Measurements from ENCODE around the gene APC.

GRCh38 chr5:112863549-112863948 lies 125.9 kb downstream of the APC start:
- no peak for TF ChIP-seq POLR2AphosphoS5 (IDR thresholded peaks at IDR 0.05; ENCODE audit: borderline replicate concordance, low read depth, low read length)
- no peak for TF ChIP-seq EZH2 (IDR thresholded peaks at IDR 0.05)

All from SK-N-MC (cell line).